Mucosa of stomach (tissue), 1 donor: Measurements from ENCODE around the gene PLPP1.

Experiments used
- H3K27me3 ChIP-seq: one replicate; pipeline ENCODE4 v1.7.0; 2013; ENCODE audit warnings: mild to moderate bottlenecking, low read length; ENCODE audit not compliant: control insufficient read depth, insufficient read depth
- H3K36me3 ChIP-seq: one replicate; pipeline ENCODE4 v1.7.0; 2013; ENCODE audit warnings: low read length; ENCODE audit not compliant: control insufficient read depth, insufficient read depth
- H3K4me1 ChIP-seq: one replicate; pipeline ENCODE4 v1.7.0; 2013; ENCODE audit warnings: mild to moderate bottlenecking, low read length; ENCODE audit not compliant: control insufficient read depth, insufficient read depth
- H3K4me3 ChIP-seq: one replicate; pipeline ENCODE4 v1.7.0; 2013; ENCODE audit warnings: low read length
- H3K9ac ChIP-seq: one replicate; pipeline ENCODE4 v1.7.0; 2013; ENCODE audit warnings: mild to moderate bottlenecking, low read length, moderate library complexity
- H3K9me3 ChIP-seq: one replicate; pipeline ENCODE4 v1.7.0; 2013; ENCODE audit warnings: mild to moderate bottlenecking, low read length, moderate library complexity; ENCODE audit not compliant: control insufficient read depth
- donor health status: Pancreatic carcinoma.

The PLPP1 gene

DNA sequence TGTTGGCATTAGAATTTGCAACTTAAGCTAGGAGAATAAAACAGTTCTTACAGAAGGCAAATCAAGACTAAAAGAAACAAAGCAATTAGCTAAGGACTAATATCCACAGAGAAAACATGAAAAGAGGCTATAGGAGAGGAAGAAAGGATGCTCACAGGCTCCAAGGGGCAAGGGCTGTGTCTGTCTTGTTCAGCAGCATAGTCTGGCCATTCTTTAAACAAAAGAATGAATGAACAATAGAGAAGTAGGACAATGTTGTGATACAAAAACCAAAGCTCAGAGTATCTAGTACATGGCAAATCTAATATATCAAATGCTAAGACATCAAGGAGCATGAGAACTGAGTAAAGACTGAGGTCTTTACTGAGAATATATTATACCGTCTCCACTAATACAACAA is 39.5 kb downstream of the PLPP1 start:
- no peaks in the 10 kb centered on the region for H3K9me3 ChIP-seq
- H3K36me3 ChIP-seq: no peaks in the 10 kb centered on the region
- no peak overlapping the region for H3K4me3 ChIP-seq
- H3K27me3 ChIP-seq: no peaks in the 10 kb centered on the region
- no peak overlapping the region for H3K9ac ChIP-seq
- peaks cover 27% of the 10 kb centered on the region for H3K4me1 ChIP-seq

DNA sequence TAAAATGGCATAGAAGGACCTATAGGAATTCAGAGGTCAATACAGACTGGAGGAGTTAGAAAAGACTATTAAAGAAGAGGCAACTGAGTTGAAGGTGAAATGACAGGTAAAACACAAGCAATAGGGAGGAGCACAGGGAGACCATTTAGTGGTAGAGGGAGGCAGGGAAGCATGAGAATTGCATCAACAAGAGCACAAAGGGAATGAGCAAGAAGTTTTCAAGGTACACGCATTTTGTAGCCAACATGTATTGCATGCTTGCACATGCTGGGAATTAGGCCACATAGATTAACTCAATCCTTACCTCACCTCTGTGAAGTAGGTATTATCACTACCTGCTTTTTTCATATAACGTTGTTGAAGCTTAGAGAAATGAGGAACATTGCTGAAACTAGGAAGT is 42.3 kb downstream of the PLPP1 start:
- Histone ChIP-seq H3K4me1 (peaks cover 18% of the 10 kb centered on the region), H3K36me3 (no peaks in the 10 kb centered on the region), H3K9me3 (no peaks in the 10 kb centered on the region), H3K9ac (no peak overlapping the region), H3K27me3 (no peaks in the 10 kb centered on the region), H3K4me3 (no peak overlapping the region)

DNA sequence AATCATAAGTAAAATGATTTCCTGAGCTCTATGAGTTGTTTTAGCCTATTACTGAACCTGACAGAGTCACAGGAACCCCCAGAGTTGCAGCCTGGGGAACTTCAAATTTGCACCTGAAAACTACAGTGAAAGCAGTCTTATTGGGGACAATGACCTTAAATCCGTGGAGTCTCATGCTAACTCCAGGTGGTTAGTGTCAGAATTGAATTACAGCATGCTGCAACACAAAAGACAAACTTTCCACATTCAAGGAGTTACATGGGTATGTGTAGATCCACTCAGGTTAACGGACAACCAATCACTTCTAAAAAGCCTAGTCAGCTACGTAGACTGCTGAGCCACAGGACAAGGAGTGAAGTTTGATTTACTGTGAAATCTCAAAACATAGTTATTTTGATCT is 49.7 kb downstream of the PLPP1 start:
- Histone ChIP-seq H3K36me3 (no peaks in the 10 kb centered on the region), H3K4me1 (peaks cover 2% of the 10 kb centered on the region), H3K4me3 (no peak overlapping the region), H3K9me3 (no peaks in the 10 kb centered on the region), H3K27me3 (no peaks in the 10 kb centered on the region), H3K9ac (no peak overlapping the region)

DNA sequence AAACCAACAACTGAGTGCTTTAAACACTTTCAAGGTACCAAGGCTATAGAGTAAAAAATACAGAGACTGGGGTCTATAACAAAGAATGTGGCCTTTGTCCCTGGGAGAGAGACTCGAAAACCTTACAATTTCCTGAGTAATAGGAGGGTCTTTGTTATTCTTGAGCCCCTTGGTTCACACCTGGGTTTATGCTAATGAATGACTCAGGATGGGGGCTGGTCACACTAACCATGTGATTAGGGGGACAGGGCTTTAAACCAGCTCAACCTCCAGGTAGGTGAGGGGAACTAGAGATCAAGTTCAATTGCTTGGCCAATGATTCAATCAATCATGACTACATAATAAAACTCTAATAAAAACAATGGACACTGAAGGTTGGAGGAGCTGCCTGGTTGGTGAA is 50.2 kb downstream of the PLPP1 start:
- Histone ChIP-seq H3K4me3 (no peak overlapping the region), H3K36me3 (no peaks in the 10 kb centered on the region), H3K9ac (no peak overlapping the region), H3K9me3 (no peaks in the 10 kb centered on the region), H3K4me1 (peaks cover 5% of the 10 kb centered on the region), H3K27me3 (no peaks in the 10 kb centered on the region)

DNA sequence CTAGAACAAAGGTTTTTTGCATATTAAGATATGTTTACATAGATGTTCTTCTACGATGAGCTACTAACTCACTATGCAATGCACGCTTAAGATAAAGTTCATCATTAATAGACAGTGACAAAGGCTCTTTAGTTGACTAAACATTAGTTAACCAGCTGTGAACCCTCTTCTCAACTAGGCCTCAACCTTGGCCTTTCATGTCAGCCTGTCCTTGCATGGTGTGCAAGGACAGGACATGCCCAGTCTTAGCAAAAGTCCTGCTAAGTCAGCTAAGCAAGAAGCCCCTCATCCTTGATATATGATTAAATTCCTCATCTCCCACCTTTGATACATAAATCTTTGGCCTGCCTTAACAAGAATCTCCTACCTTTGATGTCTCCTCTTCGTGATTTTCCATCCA is 50.9 kb downstream of the PLPP1 start:
- Histone ChIP-seq H3K9me3 (no peaks in the 10 kb centered on the region), H3K9ac (no peak overlapping the region), H3K36me3 (no peaks in the 10 kb centered on the region), H3K4me1 (peaks cover 5% of the 10 kb centered on the region), H3K4me3 (no peak overlapping the region), H3K27me3 (no peaks in the 10 kb centered on the region)

DNA sequence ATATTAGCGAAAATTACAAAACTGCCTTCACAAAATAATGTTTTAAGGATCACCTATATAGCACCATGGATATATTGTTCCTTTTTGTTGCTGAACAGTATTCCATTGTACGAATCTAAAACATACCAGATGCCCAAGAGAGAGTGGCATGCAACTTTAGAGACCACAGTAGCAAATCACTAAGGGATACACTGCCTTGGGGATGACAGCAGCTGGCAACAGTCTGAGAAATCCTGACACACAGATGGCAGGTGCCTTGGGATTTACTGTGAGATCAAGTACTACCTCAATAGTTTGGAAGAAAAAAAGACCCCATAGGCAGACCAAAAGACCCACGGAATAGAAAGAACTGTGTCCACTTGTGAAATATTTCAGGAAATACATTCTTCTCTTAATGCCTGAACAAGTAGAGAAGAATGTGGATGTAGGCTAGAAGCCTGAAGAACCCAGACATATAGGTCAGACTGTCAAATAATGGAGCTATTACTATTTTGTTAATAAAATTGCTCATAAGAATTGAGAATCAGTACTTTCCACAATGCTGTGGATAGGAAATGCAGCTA is 53.4 kb downstream of the PLPP1 start:
- Histone ChIP-seq H3K27me3 (no peaks in the 10 kb centered on the region), H3K4me3 (no peak overlapping the region), H3K9ac (no peak overlapping the region), H3K9me3 (no peaks in the 10 kb centered on the region), H3K4me1 (peaks cover 5% of the 10 kb centered on the region), H3K36me3 (no peaks in the 10 kb centered on the region)

DNA sequence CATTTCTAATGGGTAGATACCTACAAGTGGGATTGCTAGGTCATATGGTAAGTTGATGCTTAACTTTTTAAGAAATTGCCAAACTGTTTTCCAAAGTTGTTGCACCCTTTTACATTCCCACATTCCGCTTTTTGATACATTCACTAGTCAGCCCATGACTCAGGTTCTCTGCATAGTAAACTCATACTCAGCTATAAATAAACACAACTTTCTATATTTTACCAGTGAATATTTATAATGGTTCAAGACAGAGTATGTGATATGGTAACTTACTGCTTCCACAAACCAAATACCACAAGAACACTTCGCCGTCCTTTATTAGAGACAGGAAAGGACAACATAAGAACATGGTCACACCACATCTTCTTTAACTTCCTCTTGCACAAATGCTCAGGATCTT is 54.0 kb downstream of the PLPP1 start:
- Histone ChIP-seq H3K27me3 (no peaks in the 10 kb centered on the region), H3K4me3 (no peak overlapping the region), H3K36me3 (no peaks in the 10 kb centered on the region), H3K9ac (no peak overlapping the region), H3K4me1 (peaks cover 5% of the 10 kb centered on the region), H3K9me3 (no peaks in the 10 kb centered on the region)

DNA sequence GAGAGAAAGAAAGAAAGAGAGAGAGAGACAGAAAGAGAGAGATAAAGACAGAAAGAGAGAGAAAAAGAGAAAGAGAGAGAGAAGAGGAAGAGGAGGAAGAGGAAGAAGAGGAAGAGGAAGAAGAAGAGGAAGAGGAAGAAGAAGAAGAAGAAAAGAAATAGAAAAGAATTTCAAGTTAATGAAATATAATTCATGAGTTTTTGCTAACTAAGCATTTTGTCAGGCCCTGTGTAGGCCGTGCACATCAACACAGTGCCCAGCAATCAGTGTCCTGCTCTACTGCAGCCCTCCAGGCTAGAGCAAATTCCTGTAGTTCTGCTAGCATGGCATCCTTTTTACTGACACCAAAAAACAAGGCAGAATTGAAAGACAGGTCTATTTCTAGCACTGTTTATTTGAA is 62.1 kb downstream of the PLPP1 start:
- Histone ChIP-seq H3K27me3 (no peaks in the 10 kb centered on the region), H3K9me3 (no peaks in the 10 kb centered on the region), H3K36me3 (no peaks in the 10 kb centered on the region), H3K9ac (no peak overlapping the region), H3K4me1 (peaks cover 12% of the 10 kb centered on the region), H3K4me3 (no peak overlapping the region)

DNA sequence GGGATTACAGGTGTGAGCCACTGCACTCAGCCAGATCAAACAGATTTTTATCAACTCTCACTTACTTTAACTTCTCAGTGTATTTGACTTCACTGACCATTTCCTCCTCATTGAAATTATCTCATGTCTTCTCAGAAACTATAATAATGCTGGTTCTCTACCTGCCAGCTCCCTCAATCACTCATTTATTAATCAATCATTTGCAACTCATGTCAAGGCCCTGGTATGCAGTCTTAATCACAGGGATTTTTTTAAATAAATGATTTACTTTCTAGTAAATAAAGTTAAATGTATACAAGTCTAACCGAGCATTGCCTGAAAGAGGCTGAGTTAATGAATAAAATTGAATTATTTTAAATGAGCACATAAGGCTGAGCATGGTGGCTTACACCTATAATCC is 63.3 kb downstream of the PLPP1 start:
- Histone ChIP-seq H3K27me3 (no peaks in the 10 kb centered on the region), H3K4me1 (peaks cover 13% of the 10 kb centered on the region), H3K9ac (no peak overlapping the region), H3K9me3 (no peaks in the 10 kb centered on the region), H3K4me3 (no peak overlapping the region), H3K36me3 (no peaks in the 10 kb centered on the region)

DNA sequence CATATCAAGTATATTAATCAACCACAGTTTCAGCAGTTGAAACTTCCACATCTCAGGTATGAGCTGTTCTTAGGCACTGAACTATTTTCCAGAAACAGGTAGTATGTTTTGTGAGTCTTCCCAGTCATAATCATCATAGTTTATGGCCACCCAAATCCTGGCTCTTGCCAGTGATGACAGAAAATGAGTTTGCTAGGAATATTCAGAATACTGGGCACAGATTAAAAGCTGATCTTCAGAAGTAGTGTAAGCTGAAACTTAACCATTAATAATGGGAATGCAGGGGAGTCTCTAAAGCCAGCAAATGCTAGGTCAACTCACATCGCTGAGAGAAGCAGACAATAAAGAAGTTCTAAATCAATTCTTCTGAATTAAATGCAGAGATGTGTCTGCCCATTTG is 64.5 kb downstream of the PLPP1 start:
- Histone ChIP-seq H3K4me1 (peaks cover 13% of the 10 kb centered on the region), H3K4me3 (no peak overlapping the region), H3K9ac (no peak overlapping the region), H3K9me3 (no peaks in the 10 kb centered on the region), H3K36me3 (no peaks in the 10 kb centered on the region), H3K27me3 (no peaks in the 10 kb centered on the region)

DNA sequence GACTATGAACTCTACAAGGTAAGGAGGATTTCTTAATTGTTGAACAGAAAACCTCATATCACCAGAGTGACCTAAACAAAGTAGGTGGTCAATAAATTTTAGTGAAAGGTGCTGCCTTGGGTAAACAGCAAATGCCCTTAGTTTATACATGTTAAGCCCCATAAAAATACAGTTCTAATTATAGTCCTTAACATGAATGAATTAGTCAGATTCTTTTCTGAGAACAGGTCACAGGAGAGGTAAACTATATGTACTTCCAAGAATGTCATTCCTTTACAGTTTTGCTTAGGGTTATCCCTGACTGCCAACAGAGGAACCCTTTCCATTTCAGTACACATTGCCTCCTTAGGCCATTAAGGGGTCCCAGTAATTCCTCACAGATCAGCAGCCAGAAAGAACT is 64.9 kb downstream of the PLPP1 start:
- Histone ChIP-seq H3K36me3 (no peaks in the 10 kb centered on the region), H3K4me1 (peaks cover 13% of the 10 kb centered on the region), H3K27me3 (no peaks in the 10 kb centered on the region), H3K4me3 (no peak overlapping the region), H3K9ac (no peak overlapping the region), H3K9me3 (no peaks in the 10 kb centered on the region)

DNA sequence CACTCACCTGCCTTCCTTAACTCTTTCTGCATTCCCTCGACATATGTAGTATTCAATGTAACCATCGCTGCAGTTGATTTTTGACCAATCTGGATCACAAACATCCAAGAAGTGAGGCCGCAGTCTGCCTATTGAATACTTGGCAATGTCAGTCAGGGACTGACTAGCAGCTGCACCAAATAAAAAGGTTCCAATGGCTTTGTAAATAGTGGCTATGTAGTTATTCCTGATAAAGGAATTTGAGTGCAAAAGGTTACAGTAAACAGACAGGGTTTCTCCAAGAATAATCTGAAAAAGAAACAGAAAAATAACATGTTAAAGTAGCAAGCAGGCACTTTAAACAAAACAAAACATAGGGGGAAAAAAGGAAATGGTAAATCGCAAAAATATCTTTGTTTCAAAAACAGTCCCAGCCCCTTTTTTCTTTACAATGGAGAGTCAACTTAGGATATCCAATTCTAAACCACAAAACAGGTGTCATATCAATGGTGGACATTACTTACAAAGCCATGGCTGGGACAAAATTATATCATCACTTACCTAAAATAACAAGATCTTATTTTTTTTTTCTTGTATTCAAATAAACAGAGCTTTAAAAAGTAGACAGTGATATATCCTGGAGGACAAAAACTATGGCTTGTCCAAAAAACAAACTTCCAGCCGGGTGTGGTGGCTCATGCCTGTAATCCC is 66.8 kb downstream of the PLPP1 start:
- H3K27me3 ChIP-seq: no peaks in the 10 kb centered on the region
- no peak overlapping the region for H3K4me3 ChIP-seq
- H3K9me3 ChIP-seq: no peaks in the 10 kb centered on the region
- H3K4me1 ChIP-seq: peaks cover 13% of the 10 kb centered on the region
- no peak overlapping the region for H3K9ac ChIP-seq
- no peaks in the 10 kb centered on the region for H3K36me3 ChIP-seq

DNA sequence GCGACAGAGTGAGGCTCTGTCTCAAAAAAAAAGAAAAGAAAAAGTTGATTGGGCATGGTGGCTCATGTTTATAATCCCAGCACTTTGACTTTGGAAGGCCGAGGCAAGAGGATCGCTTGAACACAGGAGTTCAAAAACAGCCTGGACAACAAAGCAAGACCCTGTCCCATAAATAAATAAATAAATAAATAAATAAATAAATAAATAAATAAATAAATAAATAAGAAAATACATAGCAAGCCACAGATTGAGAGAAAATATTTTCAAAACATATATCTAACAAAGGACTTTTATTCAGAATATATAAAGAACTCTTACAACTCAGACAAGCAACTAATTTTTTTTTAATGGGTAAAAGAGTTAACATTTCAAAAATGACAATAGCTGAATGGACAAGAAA is 71.2 kb downstream of the PLPP1 start:
- Histone ChIP-seq H3K36me3 (no peaks in the 10 kb centered on the region), H3K9me3 (no peaks in the 10 kb centered on the region), H3K9ac (no peak overlapping the region), H3K4me3 (no peak overlapping the region), H3K4me1 (peaks cover 11% of the 10 kb centered on the region), H3K27me3 (no peaks in the 10 kb centered on the region)
